Activated CD8-positive, alpha-beta memory T cell treated with anti-CD3 and anti-CD28 coated beads for 4 hours (primary cell): ENCODE data around the gene ORAI3.

Source experiments
- DNase-seq, 2 donors: peaks; one replicate each; pipeline ENCODE4 v3.0.0-alpha.2; 2020; ENCODE audit warnings: low read depth in 2 of 2

ORAI3 gene

DNA sequence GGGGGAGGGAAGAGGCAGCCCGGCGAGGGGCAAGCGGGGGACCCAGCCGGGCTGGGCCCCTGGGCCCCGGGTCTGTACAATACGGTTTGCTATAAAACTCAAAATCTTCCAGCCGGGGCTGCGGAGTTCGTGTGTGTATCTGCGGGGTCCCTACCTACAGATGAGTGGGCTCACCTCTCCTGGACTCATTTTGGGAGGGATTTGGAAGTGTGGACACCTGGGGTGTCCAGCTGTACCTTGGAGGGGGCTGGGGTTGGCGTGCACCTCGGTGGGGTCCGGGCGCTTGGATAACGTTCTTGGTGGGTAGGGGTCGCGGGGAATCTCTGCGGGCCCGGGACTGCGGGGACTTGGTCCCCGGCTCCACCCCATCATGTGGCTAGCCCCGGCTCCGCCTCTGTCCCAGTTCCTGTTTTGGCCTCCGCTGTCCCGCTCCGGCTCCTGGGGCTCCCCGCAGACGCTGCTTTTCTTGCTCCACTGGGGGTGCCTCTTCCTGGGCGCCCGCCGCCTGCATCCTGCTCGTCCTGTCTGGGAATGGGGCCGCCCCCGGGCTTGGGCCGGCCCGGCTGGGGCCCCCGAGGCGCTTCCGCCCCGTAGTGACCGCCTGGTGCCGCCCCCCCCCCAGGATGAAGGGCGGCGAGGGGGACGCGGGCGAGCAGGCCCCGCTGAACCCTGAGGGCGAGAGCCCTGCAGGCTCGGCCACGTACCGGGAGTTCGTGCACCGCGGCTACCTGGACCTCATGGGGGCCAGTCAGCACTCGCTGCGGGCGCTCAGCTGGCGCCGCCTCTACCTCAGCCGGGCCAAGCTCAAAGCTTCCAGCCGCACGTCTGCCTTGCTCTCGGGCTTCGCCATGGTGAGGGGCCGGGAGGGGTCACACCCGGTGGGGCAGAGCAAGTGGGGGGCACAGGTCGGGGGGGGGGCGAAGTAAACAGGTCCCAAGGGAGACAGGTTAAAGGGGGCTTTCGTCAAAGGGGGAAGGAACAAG is at the start of gene ORAI3:
TSS of gene ORAI3 (plus strand) at position 402 of the 983 bp plus-strand sequence. CDS start at position 624, 222 bp downstream.
- DNase-seq, result no peak

DNA sequence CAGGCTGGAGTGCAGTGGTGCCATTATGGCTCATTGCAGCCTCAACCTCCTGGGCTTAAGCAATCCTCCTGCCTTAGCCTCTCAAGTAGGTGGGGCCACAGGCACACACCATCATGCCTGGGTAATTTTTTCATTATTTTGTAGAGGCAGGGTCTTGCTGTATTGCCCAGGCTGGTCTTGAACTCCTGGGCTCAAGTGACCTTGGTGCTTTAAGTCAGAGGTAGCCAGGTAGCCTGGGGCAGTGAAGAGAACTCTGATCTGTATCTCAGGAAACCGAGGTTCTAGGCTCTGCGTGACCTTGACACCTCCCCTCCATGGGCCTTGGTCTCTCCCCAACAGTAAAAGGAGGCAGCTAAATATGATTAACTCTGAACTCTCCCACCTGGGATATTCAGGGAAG is 49.1 kb upstream of the ORAI3 start:
- DNase-seq, result no peak

DNA sequence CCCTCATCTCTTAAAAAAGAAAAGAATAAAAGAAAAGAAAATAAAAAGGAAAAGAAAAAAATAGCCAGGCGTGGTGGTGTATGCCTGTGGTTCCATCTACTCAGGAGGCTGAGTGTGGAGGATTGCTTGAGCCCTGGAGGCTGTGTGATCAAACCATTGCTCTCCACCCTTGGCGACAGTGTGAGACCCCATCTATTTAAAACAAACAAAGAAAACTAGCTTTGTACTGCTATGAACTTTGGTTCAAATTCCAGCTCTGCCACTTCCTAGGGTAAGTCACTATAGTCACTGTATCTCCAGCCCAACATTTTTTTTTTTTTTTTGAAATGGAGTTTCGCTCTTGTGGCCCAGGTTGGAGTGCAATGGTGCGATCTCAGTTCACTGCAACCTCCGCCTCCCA is 48.3 kb upstream of the ORAI3 start:
- no peak for DNase-seq

DNA sequence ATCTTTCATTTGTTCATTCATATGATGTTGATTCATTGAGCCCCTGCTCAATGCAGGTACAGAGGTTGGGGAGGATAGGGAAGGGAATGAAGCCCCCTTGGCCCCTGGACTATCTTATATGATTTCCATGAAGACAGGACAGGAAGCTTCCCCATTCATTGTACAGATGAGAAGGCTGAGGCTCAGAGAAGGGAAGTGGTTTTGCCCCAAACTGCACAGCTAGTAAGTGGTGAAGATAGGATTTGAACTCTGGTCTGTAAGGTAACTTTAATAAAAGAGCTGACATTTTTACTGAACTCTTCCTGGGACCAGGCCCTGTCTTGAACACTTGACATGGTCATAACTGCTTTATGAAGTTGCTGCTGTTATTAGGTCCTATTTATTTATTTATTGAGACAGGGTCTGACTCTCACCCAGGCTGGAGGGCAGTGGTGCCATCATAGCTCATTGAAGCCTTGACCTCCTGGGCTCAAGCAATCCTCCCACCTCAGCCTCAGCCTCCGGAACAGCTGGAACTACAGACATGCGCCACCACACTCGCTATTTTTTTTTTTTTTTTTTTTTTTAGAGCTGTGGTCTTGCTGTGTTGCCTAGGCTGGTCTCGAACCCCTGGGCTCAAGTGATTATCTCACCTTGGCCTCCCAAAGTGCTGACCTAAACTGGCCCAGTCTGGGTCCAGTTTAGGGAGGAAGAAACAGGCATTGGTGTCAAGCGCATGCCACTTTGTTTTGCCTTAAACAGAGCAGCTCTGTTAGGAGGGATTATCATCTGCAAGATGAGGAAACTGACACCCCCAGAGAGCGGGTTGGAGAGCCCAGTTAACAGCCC is 47.5 kb upstream of the ORAI3 start:
- no peak for DNase-seq

DNA sequence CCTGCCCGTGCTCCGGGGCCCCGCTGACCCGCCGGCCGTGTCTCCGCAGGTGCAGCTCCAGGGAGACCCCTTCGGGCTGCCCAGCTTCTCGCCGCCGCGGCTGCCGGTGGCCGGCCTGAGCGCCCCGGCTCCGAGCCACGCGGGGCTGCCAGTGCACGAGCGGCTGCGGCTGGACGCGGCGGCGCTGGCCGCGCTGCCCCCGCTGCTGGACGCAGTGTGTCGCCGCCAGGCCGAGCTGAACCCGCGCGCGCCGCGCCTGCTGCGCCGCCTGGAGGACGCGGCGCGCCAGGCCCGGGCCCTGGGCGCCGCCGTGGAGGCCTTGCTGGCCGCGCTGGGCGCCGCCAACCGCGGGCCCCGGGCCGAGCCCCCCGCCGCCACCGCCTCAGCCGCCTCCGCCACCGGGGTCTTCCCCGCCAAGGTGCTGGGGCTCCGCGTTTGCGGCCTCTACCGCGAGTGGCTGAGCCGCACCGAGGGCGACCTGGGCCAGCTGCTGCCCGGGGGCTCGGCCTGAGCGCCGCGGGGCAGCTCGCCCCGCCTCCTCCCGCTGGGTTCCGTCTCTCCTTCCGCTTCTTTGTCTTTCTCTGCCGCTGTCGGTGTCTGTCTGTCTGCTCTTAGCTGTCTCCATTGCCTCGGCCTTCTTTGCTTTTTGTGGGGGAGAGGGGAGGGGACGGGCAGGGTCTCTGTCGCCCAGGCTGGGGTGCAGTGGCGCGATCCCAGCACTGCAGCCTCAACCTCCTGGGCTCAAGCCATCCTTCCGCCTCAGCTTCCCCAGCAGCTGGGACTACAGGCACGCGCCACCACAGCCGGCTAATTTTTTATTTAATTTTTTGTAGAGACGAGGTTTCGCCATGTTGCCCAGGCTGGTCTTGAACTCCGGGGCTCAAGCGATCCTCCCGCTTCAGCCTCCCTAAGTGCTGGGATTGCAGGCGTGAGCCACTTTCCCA is 46.6 kb upstream of the ORAI3 start:
- DNase-seq, result no peak

DNA sequence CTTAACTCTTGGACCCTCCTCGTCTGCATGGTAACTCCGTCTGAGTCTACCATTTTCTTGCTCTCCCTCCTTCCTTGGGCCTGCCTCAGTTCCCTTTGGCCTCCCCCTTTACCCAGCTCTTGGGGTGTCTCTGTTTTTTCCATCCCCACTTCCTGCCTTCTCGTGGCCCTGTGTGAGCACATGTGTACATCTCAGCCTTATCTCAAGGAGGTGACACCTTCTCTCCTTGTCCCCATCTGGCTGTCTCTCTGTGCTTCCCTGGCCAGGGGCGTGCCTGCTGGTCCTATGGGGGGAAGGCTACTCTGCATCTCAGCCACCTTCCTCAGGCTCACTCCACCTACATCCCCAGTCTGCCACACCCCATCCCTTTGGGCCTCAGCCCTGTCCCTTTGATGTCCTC is 45.9 kb upstream of the ORAI3 start:
- DNase-seq, result no peak

DNA sequence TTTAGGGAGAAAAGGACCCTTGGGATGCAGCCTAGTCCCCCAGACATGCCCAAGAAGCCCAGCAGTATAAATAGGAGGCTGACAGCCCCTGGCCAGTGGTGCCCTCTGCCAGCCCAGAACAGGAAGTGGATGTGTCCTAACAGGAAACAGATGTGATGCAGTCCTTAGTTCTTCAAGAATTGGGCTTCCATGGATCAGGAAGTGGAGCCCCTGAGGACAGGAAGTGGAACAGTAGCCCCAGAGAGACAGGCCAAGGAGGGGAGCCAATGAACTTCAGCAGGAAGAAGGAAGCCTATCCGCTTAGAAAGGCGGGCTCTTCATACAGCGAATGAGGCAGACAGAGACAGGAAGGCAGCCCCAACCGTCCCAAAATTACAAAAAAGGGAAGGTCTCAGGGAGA is 45.3 kb upstream of the ORAI3 start:
- no peak for DNase-seq

DNA sequence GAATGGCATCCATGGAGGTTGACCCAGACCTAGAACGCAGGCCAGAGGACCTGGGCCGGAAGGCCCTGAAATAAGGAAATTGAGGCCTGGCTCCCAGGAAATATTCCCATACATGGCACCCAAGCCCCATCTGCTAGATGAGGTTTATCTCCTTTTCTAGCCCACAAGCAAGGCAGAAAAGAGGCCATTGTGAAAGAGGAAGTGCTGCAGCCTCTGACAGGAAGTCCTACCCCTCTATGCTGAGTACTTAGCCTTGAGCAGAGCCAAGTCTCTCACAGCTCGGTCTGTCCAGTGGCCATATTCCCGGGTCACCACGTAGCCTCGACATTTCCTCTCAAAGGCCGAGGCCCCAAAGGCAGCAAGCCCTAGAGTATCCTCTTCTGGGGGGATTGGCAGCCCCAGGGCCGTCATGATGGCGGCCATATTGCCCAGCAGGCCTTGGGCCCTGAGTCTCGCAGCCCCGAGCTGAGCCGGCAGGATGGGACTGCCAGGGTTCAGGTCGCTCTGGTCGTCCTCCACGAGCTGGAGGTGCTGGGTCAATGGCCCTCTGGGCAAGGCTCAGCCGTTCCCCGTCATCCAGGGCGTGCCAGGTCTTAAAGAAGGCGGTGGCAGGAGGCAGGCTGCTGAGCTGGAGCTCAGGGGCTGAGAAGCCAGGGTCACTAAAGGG is 44.6 kb upstream of the ORAI3 start:
- DNase-seq, result no peak

DNA sequence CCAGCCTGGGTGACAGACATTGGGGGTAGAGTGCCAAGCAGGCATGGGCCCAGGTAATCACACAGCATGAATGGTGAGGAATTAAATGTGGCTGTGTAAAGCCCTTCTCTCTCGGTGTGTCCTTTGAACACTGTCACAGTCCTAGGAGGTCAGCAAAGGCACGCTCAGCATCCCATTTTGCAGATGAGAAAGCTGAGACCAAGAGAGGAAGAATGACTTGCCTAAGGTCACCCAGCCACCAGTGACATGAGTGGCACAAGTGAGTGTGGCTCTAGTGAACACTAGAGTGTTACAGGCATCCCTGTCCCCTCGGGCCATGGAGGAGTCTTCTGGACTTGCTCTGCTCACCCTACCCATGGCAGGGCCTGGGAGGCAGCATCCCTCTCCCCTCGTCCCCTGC is 41.8 kb upstream of the ORAI3 start:
- no peak for DNase-seq

DNA sequence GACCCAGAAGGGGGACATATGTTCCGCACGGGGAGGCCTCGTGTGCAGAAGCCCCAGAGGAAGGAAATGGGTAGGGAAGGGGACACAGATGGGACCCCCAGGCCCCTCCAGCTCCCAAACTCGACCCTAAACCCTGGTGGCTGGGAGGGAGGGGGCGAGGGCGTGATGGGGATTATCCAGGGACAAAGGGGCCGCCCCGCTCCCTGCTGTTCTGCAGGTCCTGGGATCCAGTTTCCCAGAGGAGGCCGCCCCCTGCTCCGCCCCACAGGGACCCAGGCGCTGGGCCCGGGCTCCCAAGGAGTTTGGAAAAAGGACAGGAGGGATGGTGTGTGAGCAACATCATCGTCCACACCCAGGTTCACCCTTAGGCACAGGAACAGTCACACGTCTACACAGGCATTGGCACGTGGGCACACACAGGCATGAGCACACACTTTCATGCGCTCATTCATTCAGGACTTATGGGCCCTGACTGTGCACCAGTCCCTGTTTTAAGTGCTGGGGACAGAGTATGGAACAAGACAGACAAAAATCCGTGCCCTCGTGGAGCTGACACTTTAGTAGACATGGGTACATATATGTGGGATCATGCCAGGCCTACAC is 38.3 kb upstream of the ORAI3 start:
- DNase-seq, result no peak

DNA sequence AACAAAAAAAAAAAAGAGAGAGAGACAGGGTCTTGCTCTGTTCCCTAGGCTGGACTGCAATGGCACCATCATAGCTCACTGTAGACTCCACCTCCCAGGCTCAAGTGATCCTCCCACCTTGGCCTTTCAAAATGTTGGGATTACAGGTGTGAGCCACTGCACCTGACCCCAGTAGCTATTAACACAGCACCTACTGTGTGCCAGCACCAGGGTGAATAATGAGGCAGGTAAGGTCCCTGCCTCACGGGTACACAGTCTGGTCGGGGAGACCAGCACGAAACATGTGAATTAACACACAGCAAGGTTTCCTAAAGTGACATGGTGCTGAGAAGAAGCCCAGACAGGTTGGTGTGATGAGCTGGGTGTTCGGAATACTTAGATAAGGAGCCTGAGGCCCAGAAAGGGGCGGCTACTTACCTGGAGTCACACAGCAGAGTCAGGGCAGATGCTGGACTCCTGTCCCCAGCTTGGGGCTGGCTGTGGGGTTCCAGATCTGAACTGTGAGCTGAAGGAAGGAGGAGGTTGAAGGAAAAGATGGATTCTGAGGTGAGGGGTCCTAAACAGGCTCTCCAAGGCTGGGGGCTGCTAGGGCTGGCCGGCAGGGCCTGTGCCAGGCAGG is 36.0 kb upstream of the ORAI3 start:
- DNase-seq, result no peak

DNA sequence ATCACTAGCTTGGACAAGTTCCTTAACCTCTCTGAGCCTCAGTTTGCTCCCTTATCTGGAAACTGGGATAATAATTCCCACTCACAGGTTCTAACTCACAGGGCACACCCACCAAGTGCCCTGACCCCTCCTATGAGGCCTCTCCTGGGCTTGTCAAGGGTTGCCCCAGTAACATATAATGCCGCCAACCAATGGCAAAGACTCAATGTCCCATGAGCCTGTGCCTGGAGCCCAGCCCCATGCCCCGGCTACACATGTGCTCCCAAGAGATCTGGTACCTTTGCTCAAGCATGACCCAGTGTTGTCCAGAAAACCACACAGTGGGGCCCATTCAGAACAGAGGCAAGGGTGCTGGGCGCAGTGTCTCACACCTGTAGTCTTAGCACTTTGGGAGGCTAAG is 34.0 kb upstream of the ORAI3 start:
- no peak for DNase-seq

DNA sequence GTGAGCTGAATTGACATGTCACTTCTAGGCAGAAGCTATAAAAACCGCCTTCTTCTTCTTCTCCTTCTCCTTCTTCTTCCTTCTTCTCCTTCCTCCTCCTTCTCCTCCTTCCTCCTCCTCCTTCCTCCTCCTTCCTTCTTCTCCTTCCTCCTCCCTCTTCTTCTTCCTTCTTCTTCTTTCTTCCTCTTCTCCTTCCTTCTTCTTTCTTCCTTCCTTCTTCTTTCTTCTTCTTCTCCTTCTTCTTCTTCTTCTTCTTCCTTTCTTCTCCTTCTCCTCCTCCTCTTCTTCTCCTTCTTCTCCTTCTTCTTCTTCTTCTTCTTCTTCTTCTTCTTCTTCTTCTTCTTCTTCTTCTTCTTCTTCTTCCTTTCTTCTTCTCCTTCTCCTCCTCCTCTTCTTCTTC is 30.3 kb upstream of the ORAI3 start:
- DNase-seq, result no peak

DNA sequence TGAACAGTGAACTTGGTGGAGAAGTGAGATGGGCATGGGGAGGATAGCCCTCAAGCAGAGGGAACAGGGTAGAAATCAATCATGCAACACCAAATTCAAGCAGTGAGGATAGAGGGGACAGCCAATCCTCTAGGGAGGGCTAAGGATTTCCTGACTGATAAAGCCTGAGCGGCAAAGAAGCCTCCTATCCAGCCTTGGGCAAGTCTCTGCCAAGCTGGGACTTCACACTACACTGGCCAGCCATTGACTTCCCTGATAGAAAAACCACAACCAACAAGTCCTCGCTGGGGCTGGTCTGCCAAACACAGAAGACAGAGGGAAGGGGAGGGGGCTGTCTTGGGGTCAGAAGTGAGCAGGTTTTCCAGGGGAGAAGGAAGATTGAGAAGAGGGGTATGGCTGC is 28.0 kb upstream of the ORAI3 start:
- no peak for DNase-seq

DNA sequence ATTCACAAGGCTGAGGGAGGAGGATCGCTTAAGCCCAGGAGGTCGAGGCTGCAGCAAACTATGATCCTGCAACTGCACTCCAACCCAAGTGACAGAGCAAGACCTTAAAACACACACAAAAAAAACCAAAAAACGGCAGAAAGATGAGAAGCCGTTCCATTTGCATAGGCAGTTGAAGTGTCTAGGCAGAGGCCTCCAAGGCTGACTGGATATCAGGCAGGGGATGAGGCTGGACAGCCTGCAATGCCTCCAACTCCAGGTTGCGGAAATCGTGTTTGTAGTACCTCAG is 27.5 kb upstream of the ORAI3 start:
- DNase-seq, result no peak

DNA sequence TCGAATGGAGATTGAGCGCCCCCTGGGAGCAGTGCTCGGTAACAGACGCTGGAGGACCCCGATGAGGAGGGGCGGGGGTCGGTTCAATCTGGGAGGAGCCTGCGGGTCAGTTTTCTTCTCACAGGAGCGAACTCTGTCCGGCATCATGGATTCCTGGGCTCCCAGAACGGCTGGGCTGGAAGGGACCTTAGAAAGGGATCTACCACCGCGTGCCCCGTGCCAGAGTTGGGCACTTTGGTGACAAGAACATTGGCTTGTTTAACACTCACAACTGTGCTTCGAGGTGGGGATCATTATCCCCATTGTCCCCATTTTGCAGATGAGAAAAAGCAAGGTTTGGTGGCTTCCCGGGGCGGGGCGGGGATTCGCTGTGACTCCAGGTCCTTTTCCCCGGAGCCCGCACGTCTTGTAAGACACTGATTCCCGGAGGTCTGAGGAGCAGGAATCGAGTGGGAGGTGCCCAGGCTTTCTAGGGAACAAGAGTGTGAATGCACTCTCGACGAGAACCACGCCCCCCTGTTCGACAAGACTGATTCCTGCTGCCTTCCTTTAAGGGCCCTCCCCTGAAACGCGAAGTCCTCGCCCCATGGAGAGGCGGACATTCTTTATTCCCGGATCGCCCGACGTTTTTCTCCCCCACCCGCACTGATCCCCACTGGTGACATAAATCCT is 27.0 kb upstream of the ORAI3 start:
- peak; percentile 79 for DNase-seq

DNA sequence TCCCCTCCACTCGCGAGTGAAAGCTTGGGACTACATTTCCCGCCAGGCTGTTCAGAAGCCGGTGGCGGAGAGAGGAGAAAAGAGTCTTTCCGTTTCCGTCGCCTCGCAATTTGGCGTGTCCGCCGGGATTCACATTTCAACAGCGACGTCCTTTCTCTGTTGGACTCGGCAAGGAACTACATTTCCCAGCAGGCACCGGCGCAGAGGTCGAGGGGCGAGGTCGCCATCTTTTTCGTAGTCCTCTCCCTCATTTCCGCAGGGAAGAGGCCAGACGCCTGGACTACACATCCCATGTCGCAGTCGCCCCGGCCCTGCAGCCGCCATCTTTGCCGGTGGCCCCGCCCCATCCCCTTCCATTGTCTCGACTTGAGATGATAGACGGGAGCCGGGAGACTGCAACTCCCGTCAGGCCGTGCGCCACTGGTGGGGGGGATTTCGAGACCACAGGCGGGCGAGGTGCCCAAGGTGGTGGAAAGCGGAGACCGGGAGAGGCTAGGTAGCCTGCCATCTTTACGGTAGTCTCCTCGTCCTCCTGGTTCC is 26.4 kb upstream of the ORAI3 start:
- DNase-seq, result peak; percentile 99 to 100

DNA sequence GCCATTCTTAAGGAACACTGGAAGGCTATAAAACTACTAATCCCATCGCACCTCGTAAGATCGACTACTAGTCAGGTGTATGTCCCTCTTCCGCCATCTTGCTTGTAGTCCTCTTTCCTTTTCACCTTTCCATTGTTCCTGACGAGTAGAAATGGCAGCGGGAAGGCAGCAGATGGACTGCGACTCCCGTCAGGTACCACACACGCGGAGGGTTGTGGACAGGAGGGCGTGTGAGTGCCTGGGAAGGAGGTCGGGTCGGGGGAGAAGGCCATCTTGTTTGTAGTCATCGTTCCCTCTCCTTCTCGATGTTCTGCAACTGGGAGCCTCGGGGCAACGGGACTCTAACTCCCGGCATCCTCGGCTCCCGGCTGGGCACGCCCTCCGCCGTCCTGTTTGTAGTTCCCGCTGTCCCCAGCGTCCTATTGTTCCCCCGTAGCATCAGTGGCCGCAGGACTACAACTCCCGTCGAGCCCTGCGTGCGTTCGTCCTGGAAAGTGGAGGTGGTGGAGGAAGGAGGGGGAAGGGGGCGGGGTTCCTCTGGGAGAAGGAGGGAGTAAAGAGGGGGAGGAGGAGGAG is 25.8 kb upstream of the ORAI3 start:
- DNase-seq, result peak; percentile 89 to 93

DNA sequence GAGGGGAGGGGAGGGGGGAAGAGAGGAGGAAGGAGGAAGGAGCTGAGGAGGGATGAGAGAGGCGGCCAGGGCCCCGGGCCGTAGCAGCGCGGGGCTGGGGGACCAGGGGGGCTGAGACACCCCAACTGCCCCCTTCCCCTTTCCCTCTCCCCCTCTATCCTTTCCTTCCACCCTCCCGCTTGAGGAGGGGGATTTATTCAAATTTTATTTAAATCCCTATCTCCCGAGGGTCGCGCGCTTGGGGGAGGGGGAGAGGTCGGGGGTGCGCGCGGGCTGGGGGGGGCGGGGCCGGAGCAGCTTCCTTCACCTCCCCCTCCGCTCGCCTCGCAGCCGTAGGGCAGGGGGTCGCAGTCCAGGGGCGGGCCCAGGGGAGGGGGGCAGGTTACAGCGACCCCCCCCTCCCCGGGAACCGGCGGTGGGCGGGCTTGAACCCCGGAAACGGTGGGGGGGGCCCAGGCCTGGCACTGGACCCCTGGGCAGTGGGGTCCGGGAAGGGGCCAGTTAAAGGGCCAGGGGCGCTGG is 25.3 kb upstream of the ORAI3 start, which contains the start of gene FBXL19:
TSS of gene FBXL19 (plus strand) at position 19 of the 522 bp plus-strand sequence. CDS start 2,183 bp downstream, outside the sequence.
- DNase-seq, result no peak
